ENCODE data around the gene UROD.

- TF ChIP-seq CTCF (IDR thresholded peaks at IDR 0.05; ENCODE audit: poor library complexity, severe bottlenecking) (no peak), EP300 (conservative IDR thresholded peaks at IDR 0.05; ENCODE audit: poor library complexity, severe bottlenecking) (no peak), EZH2 (IDR thresholded peaks at IDR 0.05; ENCODE audit: borderline replicate concordance, insufficient read depth, low read length, poor library complexity, severe bottlenecking) (no peak), SMC3 (conservative IDR thresholded peaks at IDR 0.05; ENCODE audit: poor library complexity) (peak; percentile 35)
These were observed 921 bp upstream of the UROD start, which contains the start of gene HECTD3 for GRCh38 chr1:45010855-45011811.

Measured in neural cell (in vitro differentiated cells).